Stimulated activated CD8-positive, alpha-beta memory T cell treated with anti-CD3 and anti-CD28 coated beads, Interleukin-4, amount 100 ng/mL, for 48 hours (primary cell): Measurements from ENCODE around the gene XRRA1.

Source experiments
- DNase-seq: peaks from one replicate; pipeline ENCODE4 v3.0.0-alpha.2; 2020

XRRA1 gene

GRCh38 chr11:74822170-74822569 is 126.7 kb downstream of the XRRA1 start:
- no peak for DNase-seq

DNA sequence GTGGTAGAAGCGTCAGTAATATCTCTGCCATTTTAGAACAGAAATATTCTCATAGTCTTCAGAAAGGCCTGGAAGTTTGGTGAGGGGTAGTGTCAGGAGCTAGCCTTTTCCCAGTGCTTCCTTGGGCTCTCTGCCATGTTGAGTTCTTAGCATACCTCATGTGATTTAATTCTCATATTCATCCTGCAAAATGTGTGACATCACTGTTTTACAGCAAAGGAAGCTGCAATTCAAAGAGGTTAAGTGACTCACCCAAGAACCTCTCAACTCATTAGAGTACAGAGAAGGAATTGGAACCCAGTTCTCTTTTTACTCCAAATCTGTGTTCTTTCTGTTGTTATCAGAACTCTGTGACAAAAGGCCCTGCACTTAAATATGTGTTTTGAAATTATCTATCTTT is 128.1 kb downstream of the XRRA1 start:
- DNase-seq = no peak

DNA sequence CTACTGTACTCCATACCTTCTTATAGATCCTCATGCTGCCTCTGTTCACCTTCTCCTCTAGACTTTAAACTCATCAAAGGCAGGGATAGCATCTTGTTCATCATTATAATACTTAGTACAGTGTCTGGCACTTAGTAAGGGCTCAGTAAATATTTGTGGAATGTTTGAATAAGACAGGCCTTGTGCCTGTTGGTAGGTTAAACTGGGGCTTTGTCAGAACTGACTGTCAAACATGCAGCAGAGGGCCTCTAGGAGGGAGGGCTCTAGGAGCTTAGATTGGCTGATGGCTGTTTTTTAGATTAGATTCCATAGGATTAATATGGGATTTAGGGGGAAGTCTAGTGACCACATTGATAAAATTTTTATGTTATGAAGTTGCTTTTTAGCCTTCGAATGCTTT is 129.5 kb downstream of the XRRA1 start:
- no peak for DNase-seq

- DNase-seq = no peak
Measured at GRCh38 chr11:74818283-74818946, 130.5 kb downstream of the XRRA1 start.

DNA sequence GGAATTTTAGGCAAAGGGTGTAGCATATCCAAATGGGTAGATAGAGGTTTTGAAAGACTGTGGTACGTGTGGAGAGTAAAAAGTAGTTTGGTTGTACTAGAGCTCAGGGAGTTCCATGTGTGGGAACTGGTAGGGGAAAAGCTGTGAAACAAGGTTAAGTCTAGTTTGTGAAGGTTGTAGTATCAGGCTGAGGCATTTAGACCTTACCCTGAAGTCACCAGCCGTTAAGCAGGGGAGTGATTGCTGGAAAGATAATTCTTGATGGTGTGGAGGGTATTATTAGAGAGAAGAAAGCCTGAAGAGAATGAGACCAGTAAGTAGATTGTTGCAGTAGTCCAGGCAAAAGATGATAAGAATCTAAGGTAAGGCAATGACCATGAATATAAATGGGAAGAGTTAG is 132.2 kb downstream of the XRRA1 start:
- no peak for DNase-seq

GRCh38 chr11:74815966-74816365 is 132.9 kb downstream of the XRRA1 start:
- DNase-seq = no peak

DNA sequence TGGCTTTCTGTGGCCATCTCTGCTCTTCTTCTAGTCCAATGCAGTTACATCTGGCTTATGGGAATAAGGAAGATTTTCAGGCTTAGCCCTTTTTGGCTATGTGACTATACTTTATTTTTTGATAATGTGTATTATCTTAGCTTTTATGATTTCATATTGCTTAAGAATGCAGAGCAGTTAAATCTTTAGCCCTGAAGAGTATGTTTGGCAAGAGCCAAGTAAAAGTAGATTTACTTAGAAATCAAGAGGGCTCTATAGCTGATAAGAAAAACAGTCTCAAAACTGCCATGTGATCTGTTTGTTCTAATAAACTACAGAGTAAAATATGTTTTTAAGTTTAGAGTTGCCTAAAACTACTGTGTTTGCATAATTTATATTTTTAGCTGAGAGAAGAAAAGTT is 139.1 kb downstream of the XRRA1 start:
- DNase-seq = no peak

GRCh38 chr11:74806267-74806666 is 142.6 kb downstream of the XRRA1 start:
- DNase-seq = no peak

DNA sequence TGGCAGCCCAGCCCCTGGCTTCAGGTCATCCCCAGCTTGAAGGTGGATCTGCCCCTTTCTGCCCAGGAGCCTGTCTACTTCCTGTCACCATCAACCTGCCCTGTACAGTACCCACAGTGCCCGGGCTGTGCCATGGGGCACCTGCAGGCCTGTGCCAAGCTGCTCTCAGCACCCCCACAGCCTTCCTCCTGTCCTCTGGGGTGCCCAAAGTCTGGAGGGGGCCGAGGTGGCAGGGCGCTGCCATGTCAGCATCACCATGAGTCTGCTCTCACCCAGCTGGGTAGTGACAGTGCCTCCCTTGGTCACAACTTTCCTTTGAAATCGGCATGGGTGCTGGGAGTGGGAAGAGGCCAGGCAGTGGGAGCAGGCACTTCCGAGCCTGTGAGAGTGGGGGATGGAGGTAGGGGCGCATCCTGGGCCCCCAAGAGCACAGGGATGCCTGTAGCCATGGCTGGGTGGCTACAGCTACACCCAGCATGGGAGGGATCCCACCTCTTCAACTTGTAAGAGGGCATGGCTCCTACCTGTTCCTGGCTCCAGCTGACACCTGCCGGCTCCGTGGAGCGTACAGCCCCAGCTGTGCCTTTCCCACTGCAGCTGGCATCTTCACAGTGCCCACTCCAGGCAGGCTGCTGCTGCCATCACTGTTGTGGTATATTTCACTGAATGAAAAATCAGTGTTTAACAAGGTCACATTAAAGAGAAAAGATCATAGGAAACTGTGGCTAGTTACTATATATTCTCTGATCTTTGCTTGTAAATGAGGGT is 157.4 kb downstream of the XRRA1 start:
- no peak for DNase-seq
